ENCODE results near the gene RASGRP4.

The RASGRP4 gene

GRCh38 chr19:38385804-38386257 is 40.2 kb downstream of the RASGRP4 start:
- Histone ChIP-seq H3K9me3 (ENCODE audit: low read depth, low read length) (no peaks in the 10 kb centered on the region), H3K9ac (ENCODE audit: insufficient read length) (no peak overlapping the region), H3K4me3 (no peak overlapping the region), H3K27ac (no peak overlapping the region), H3K36me3 (ENCODE audit: insufficient read depth, low read length) (peaks cover 21% of the 10 kb centered on the region; the same call in 1 of the 2 replicates)
- TF ChIP-seq POLR2AphosphoS5 (IDR thresholded peaks at IDR 0.05; ENCODE audit: borderline replicate concordance, low read depth, low read length) (no peak), EZH2 (IDR thresholded peaks at IDR 0.05) (no peak), FOXP2 (optimal IDR thresholded peaks at IDR 0.05; ENCODE audit: control extremely low read depth, extremely low read length, insufficient read depth) (no peak)
- DNase-seq (ENCODE audit: low read depth, low spot score) = no peak

GRCh38 chr19:38385057-38385803 is 40.8 kb downstream of the RASGRP4 start:
- Histone ChIP-seq H3K9me3 (ENCODE audit: low read depth, low read length) (no peaks in the 10 kb centered on the region), H3K27ac (no peak overlapping the region), H3K9ac (ENCODE audit: insufficient read length) (no peak overlapping the region), H3K4me3 (no peak overlapping the region), H3K36me3 (ENCODE audit: insufficient read depth, low read length) (peaks cover 23% of the 10 kb centered on the region; the same call in 1 of the 2 replicates)
- DNase-seq (ENCODE audit: low read depth, low spot score) = no peak
- TF ChIP-seq POLR2AphosphoS5 (IDR thresholded peaks at IDR 0.05; ENCODE audit: borderline replicate concordance, low read depth, low read length) (no peak; the same call in 1 of the 2 replicates), FOXP2 (optimal IDR thresholded peaks at IDR 0.05; ENCODE audit: control extremely low read depth, extremely low read length, insufficient read depth) (no peak), EZH2 (IDR thresholded peaks at IDR 0.05) (no peak)

- TF ChIP-seq FOXP2 (optimal IDR thresholded peaks at IDR 0.05; ENCODE audit: control extremely low read depth, extremely low read length, insufficient read depth) = no peak
- TF ChIP-seq POLR2AphosphoS5 (IDR thresholded peaks at IDR 0.05; ENCODE audit: borderline replicate concordance, low read depth, low read length) = no peak; the same call in 1 of the 2 replicates
- no peak for TF ChIP-seq EZH2 (IDR thresholded peaks at IDR 0.05)
- Histone ChIP-seq H3K9ac (ENCODE audit: insufficient read length) (no peak overlapping the region), H3K4me3 (no peak overlapping the region), H3K27ac (no peak overlapping the region), H3K36me3 (ENCODE audit: insufficient read depth, low read length) (peaks cover 25% of the 10 kb centered on the region; the same call in 1 of the 2 replicates), H3K9me3 (ENCODE audit: low read depth, low read length) (no peaks in the 10 kb centered on the region)
- DNase-seq (ENCODE audit: low read depth, low spot score) = no peak
Observed at GRCh38 chr19:38384209-38385027, 41.6 kb downstream of the RASGRP4 start.

- no peak for DNase-seq (ENCODE audit: low read depth, low spot score)
- Histone ChIP-seq H3K9ac (ENCODE audit: insufficient read length) (no peak overlapping the region), H3K27ac (no peak overlapping the region), H3K9me3 (ENCODE audit: low read depth, low read length) (no peaks in the 10 kb centered on the region), H3K4me3 (no peak overlapping the region), H3K36me3 (ENCODE audit: insufficient read depth, low read length) (peaks cover 31% of the 10 kb centered on the region; the same call in 1 of the 2 replicates)
- TF ChIP-seq POLR2AphosphoS5 (IDR thresholded peaks at IDR 0.05; ENCODE audit: borderline replicate concordance, low read depth, low read length) = no peak
- no peak for TF ChIP-seq FOXP2 (optimal IDR thresholded peaks at IDR 0.05; ENCODE audit: control extremely low read depth, extremely low read length, insufficient read depth)
- TF ChIP-seq EZH2 (IDR thresholded peaks at IDR 0.05) = no peak
Observed at GRCh38 chr19:38383743-38384142, 42.3 kb downstream of the RASGRP4 start.

GRCh38 chr19:38383184-38383583 is 42.8 kb downstream of the RASGRP4 start:
- Histone ChIP-seq H3K9me3 (ENCODE audit: low read depth, low read length) (no peaks in the 10 kb centered on the region), H3K27ac (no peak overlapping the region), H3K36me3 (ENCODE audit: insufficient read depth, low read length) (peaks cover 31% of the 10 kb centered on the region; the same call in 1 of the 2 replicates), H3K4me3 (no peak overlapping the region), H3K9ac (ENCODE audit: insufficient read length) (no peak overlapping the region)
- TF ChIP-seq POLR2AphosphoS5 (IDR thresholded peaks at IDR 0.05; ENCODE audit: borderline replicate concordance, low read depth, low read length) = no peak
- TF ChIP-seq EZH2 (IDR thresholded peaks at IDR 0.05) = no peak
- TF ChIP-seq FOXP2 (optimal IDR thresholded peaks at IDR 0.05; ENCODE audit: control extremely low read depth, extremely low read length, insufficient read depth) = no peak
- no peak for DNase-seq (ENCODE audit: low read depth, low spot score)

GRCh38 chr19:38381138-38381537 is 44.9 kb downstream of the RASGRP4 start:
- Histone ChIP-seq H3K9ac (ENCODE audit: insufficient read length) (no peak overlapping the region), H3K27ac (no peak overlapping the region), H3K9me3 (ENCODE audit: low read depth, low read length) (no peaks in the 10 kb centered on the region), H3K4me3 (no peak overlapping the region), H3K36me3 (ENCODE audit: insufficient read depth, low read length) (peaks cover 42% of the 10 kb centered on the region)
- TF ChIP-seq EZH2 (IDR thresholded peaks at IDR 0.05) = no peak
- TF ChIP-seq FOXP2 (optimal IDR thresholded peaks at IDR 0.05; ENCODE audit: control extremely low read depth, extremely low read length, insufficient read depth) = no peak
- TF ChIP-seq POLR2AphosphoS5 (IDR thresholded peaks at IDR 0.05; ENCODE audit: borderline replicate concordance, low read depth, low read length) = no peak
- DNase-seq (ENCODE audit: low read depth, low spot score) = no peak

- Histone ChIP-seq H3K9me3 (ENCODE audit: low read depth, low read length) (no peaks in the 10 kb centered on the region), H3K9ac (ENCODE audit: insufficient read length) (no peak overlapping the region), H3K36me3 (ENCODE audit: insufficient read depth, low read length) (peaks cover 43% of the 10 kb centered on the region), H3K27ac (no peak overlapping the region), H3K4me3 (no peak overlapping the region)
- no peak for DNase-seq (ENCODE audit: low read depth, low spot score)
- TF ChIP-seq POLR2AphosphoS5 (IDR thresholded peaks at IDR 0.05; ENCODE audit: borderline replicate concordance, low read depth, low read length) = no peak
- TF ChIP-seq EZH2 (IDR thresholded peaks at IDR 0.05) = no peak
- TF ChIP-seq FOXP2 (optimal IDR thresholded peaks at IDR 0.05; ENCODE audit: control extremely low read depth, extremely low read length, insufficient read depth) = no peak
Observed at GRCh38 chr19:38378866-38379265, 47.2 kb downstream of the RASGRP4 start.

- Histone ChIP-seq H3K9me3 (ENCODE audit: low read depth, low read length) (no peaks in the 10 kb centered on the region), H3K27ac (no peak overlapping the region), H3K36me3 (ENCODE audit: insufficient read depth, low read length) (peaks cover 34% of the 10 kb centered on the region), H3K4me3 (no peak overlapping the region), H3K9ac (ENCODE audit: insufficient read length) (no peak overlapping the region)
- DNase-seq (ENCODE audit: low read depth, low spot score) = no peak
- TF ChIP-seq EZH2 (IDR thresholded peaks at IDR 0.05) (no peak), POLR2AphosphoS5 (IDR thresholded peaks at IDR 0.05; ENCODE audit: borderline replicate concordance, low read depth, low read length) (no peak), FOXP2 (optimal IDR thresholded peaks at IDR 0.05; ENCODE audit: control extremely low read depth, extremely low read length, insufficient read depth) (no peak)
Observed at GRCh38 chr19:38377052-38377451, 49.0 kb downstream of the RASGRP4 start.
